OCI-LY1 (cell line): ENCODE results near the gene ADARB2.

Source experiments
- H2AFZ ChIP-seq: fragments of 200-600 bp; sonication (generic), shearing (Covaris generic); 2 replicates; pipeline ENCODE4 v1.6.0; 2014; ENCODE audit warnings: antibody characterized with exemption, mild to moderate bottlenecking, low read length
- H3F3A ChIP-seq: fragments of 200-600 bp; sonication (generic), shearing (Covaris generic); 2 replicates; pipeline ENCODE4 v1.6.0; 2014; ENCODE audit warnings: mild to moderate bottlenecking, antibody characterized with exemption, low read length, moderate library complexity; ENCODE audit not compliant: insufficient read depth
- H3K27ac ChIP-seq: fragments of 200-600 bp; sonication (generic); 2 replicates; pipeline ENCODE4 v1.5.1; 2014; ENCODE audit warnings: low read length, mixed run types, mild to moderate bottlenecking, low read depth; ENCODE audit not compliant: poor library complexity, severe bottlenecking
- H3K27me3 ChIP-seq: fragments of 200-600 bp; sonication (generic); 2 replicates; pipeline ENCODE4 v1.6.0; 2014; ENCODE audit warnings: antibody characterized with exemption, mild to moderate bottlenecking, low read length, moderate library complexity; ENCODE audit not compliant: insufficient read depth
- H3K36me3 ChIP-seq: fragments of 200-600 bp; sonication (generic); 2 replicates; pipeline ENCODE4 v1.6.1; 2014; ENCODE audit warnings: mild to moderate bottlenecking, antibody characterized with exemption, low read length, moderate library complexity, mixed read lengths; ENCODE audit not compliant: insufficient read depth
- H3K4me1 ChIP-seq: fragments of 200-600 bp; sonication (generic); 2 replicates; pipeline ENCODE4 v1.5.1; 2014; ENCODE audit warnings: mild to moderate bottlenecking, low read length, moderate library complexity; ENCODE audit not compliant: insufficient read depth, severe bottlenecking
- H3K4me2 ChIP-seq: fragments of 200-600 bp; sonication (generic), shearing (Covaris generic); 2 replicates; pipeline ENCODE4 v1.6.1; 2014; ENCODE audit warnings: low read length
- H3K4me3 ChIP-seq: fragments of 200-600 bp; sonication (generic); 2 replicates; pipeline ENCODE4 v1.5.1; 2014; ENCODE audit warnings: low read length, low read depth, mild to moderate bottlenecking, mixed read lengths; ENCODE audit not compliant: poor library complexity, severe bottlenecking
- H3K79me2 ChIP-seq: fragments of 200-600 bp; shearing (Covaris generic); 2 replicates; pipeline ENCODE4 v1.6.1; 2016; ENCODE audit warnings: mixed run types, low read length, mixed read lengths; ENCODE audit not compliant: insufficient read depth
- H3K9ac ChIP-seq: fragments of 200-600 bp; sonication (generic), shearing (Covaris generic); 2 replicates; pipeline ENCODE4 v1.6.1; 2014; ENCODE audit warnings: mild to moderate bottlenecking, low read length, mixed read lengths
- H3K9me2 ChIP-seq: fragments of 200-600 bp; sonication (generic), shearing (Covaris generic); 2 replicates; pipeline ENCODE4 v1.6.1; 2014; ENCODE audit warnings: low read depth, mild to moderate bottlenecking, low read length, mixed read lengths
- H3K9me3 ChIP-seq: fragments of 200-600 bp; shearing (Covaris generic); 2 replicates; pipeline ENCODE4 v1.6.1; 2014; ENCODE audit warnings: low read length, mixed read lengths
- H4K20me1 ChIP-seq: fragments of 200-600 bp; sonication (generic), shearing (Covaris generic); 2 replicates; pipeline ENCODE4 v1.6.0; 2016; ENCODE audit warnings: mild to moderate bottlenecking, low read length; ENCODE audit not compliant: insufficient read depth
- CTCF ChIP-seq: fragments of 200-600 bp; sonication (generic), shearing (Covaris generic); IDR thresholded peaks from 2 replicates; pipeline ENCODE4 v1.5.1; 2017; ENCODE audit warnings: mild to moderate bottlenecking, antibody characterized with exemption, low read length, moderate library complexity, mixed read lengths
- EZH2 ChIP-seq: fragments of 200-600 bp; sonication (generic), shearing (Covaris generic); IDR thresholded peaks from 2 replicates; pipeline ENCODE4 v1.8.0; 2017; ENCODE audit warnings: borderline replicate concordance, mixed run types, mild to moderate bottlenecking, antibody characterized with exemption, low read length, moderate library complexity, mixed read lengths

Gene ADARB2

GRCh38 chr10:1378473-1378872 is 358.9 kb downstream of the ADARB2 start:
- H3K79me2 ChIP-seq, result no peaks in the 10 kb centered on the region
- H3F3A ChIP-seq, result no peaks in the 10 kb centered on the region
- no peaks in the 10 kb centered on the region for H3K9me2 ChIP-seq
- H3K4me1 ChIP-seq, result no peaks in the 10 kb centered on the region
- H3K27ac ChIP-seq, result no peak overlapping the region
- no peak overlapping the region for H2AFZ ChIP-seq
- no peaks in the 10 kb centered on the region for H4K20me1 ChIP-seq
- H3K4me2 ChIP-seq, result no peak overlapping the region
- H3K4me3 ChIP-seq, result no peak overlapping the region
- peaks cover 3% of the 10 kb centered on the region; the same call in 1 of the 2 replicates for H3K27me3 ChIP-seq
- H3K36me3 ChIP-seq, result no peaks in the 10 kb centered on the region
- H3K9me3 ChIP-seq, result no peaks in the 10 kb centered on the region
- no peak overlapping the region for H3K9ac ChIP-seq
- TF ChIP-seq CTCF (no peak), EZH2 (no peak)

GRCh38 chr10:1377740-1378397 is 359.5 kb downstream of the ADARB2 start:
- H3K4me1 ChIP-seq, result no peaks in the 10 kb centered on the region
- no peaks in the 10 kb centered on the region for H3F3A ChIP-seq
- no peak overlapping the region for H3K27ac ChIP-seq
- H3K79me2 ChIP-seq, result no peaks in the 10 kb centered on the region
- no peak overlapping the region for H3K4me3 ChIP-seq
- H3K27me3 ChIP-seq, result peaks cover 3% of the 10 kb centered on the region; the same call in 1 of the 2 replicates
- no peak overlapping the region for H3K9ac ChIP-seq
- H3K9me2 ChIP-seq, result no peaks in the 10 kb centered on the region
- no peaks in the 10 kb centered on the region for H3K36me3 ChIP-seq
- H3K4me2 ChIP-seq, result no peak overlapping the region
- H2AFZ ChIP-seq, result no peak overlapping the region
- TF ChIP-seq CTCF, result no peak
- no peak for TF ChIP-seq EZH2
- H3K9me3 ChIP-seq, result no peaks in the 10 kb centered on the region
- H4K20me1 ChIP-seq, result no peaks in the 10 kb centered on the region

- Histone ChIP-seq H3K27me3 (peaks cover 3% of the 10 kb centered on the region; the same call in 1 of the 2 replicates), H4K20me1 (no peaks in the 10 kb centered on the region), H3K4me1 (no peaks in the 10 kb centered on the region), H3K4me2 (no peak overlapping the region), H3F3A (no peaks in the 10 kb centered on the region), H3K27ac (no peak overlapping the region), H3K9ac (no peak overlapping the region), H3K9me2 (no peaks in the 10 kb centered on the region), H3K9me3 (no peaks in the 10 kb centered on the region), H2AFZ (no peak overlapping the region), H3K36me3 (no peaks in the 10 kb centered on the region), H3K79me2 (no peaks in the 10 kb centered on the region), H3K4me3 (no peak overlapping the region)
- no peak for TF ChIP-seq CTCF
- no peak for TF ChIP-seq EZH2
These were observed 360.1 kb downstream of the ADARB2 start for GRCh38 chr10:1377231-1377630.
